HG03457 (cell line): ENCODE data around the gene DENND1A.

Experiments used
- ATAC-seq: cut with Tn5 transposase; IDR thresholded peaks from one replicate; pipeline ENCODE4 v1.9.1; 2021; ENCODE audit warnings: moderate number of reproducible peaks; ENCODE audit not compliant: unreplicated experiment

The DENND1A gene

GRCh38 chr9:123591283-123591682, 338.6 kb downstream of the DENND1A start:
- no peak for ATAC-seq

GRCh38 chr9:123590499-123590898, 339.4 kb downstream of the DENND1A start:
- ATAC-seq: no peak

GRCh38 chr9:123589361-123590239, 340.3 kb downstream of the DENND1A start:
- ATAC-seq: no peak

DNA sequence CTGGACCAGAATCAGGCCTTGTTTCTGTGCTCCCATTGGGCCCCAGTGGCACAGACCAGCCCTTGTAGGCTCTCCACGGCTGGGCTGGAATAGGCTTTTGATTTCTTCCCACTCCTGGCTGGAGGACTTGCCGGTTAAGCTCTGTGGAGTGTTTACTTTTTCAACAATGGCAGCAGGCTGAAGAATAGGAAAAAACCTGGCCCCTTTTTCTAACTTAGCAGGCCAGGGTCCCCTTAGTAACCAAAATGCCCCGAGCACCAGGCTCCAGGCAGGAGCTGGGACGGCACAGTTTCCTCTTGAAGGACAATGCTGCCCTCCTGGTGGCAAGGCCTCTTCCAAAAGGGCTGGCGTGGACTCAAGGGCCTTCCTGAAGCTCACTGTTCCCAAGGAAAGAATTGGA, 343.7 kb downstream of the DENND1A start:
- ATAC-seq: no peak

- no peak for ATAC-seq
These were observed 345.4 kb downstream of the DENND1A start for GRCh38 chr9:123584202-123585176.

DNA sequence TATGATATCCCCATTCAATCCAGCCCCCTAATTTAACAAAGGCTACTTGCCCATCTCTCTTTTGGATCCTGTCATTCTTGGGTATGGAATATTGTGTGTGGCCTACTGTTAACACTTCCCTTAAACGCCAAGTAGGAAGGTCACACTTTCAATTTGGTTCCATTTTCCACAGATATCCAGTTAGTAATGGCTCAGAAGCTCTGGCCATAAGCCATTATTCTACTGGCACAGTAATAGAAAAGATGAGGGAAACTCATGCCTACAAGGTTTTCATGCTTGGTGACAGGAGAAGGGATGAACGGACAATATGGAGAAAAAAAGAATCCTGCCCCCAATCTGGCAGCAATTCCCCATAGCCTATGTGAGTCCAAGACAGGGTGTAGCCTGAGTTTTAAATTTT, 346.3 kb downstream of the DENND1A start:
- no peak for ATAC-seq

DNA sequence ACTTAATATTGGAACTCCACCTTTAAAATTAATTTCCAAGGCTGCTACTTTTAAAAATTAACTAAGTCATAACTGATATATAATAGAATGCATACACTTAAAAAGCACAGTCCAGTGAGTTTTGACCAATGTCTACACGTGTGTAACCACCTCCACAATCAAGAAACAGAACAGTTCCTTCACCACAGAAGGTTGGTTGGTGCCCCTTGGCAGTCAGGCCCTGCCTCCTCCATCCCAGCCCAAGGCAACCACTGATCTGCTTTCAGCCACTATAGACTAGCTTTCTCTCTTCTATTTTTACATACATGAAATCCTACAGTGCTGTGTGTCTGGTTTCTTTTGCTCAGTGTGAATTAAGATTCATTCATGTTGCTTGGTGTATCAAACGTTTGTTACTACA, 358.7 kb downstream of the DENND1A start:
- no peak for ATAC-seq

DNA sequence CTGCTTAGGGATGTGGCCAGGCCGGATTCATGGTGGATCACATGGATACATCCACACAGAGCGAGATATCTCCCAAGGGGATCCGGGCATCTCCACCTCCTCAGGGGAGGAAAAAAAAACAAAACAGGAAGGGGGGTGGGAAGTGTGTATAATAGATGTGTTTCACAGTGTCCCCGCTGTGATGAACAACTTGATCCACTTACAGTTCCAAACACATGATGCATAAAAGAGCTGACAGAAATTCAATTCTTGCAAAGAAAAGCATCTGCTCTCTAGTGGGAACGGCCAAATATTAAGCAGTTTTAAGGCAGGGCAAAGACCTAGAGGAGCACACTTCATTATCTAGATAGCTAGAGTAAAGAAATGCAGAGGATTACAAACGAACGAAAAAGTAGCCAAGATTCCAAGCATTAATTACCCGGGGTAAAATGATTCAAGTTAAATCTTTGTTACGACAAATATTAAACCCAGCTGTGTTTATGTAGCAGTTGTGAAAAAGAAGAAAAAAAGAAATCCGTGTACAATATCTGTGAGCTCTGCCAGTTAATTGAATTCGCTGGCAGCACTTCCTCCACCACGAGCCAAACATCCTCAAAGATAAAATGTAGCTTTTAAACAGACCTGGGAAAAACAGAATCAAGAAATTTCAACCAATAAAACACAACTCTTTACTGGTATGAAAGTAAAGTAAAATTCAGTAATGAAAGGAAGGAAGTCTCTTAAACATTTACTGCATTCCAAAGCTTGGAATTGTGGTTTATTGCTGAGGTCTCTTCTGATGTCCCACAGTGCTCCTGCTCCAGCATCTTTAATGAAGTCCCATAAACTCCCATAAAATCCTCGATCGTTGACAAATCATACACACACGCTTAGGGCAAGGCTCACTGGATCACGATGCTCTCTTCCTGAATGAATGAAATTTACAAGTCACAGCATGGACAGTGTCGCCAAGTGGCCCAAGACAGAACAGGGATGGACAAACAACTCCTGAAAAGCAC, 360.9 kb downstream of the DENND1A start:
- no peak for ATAC-seq

DNA sequence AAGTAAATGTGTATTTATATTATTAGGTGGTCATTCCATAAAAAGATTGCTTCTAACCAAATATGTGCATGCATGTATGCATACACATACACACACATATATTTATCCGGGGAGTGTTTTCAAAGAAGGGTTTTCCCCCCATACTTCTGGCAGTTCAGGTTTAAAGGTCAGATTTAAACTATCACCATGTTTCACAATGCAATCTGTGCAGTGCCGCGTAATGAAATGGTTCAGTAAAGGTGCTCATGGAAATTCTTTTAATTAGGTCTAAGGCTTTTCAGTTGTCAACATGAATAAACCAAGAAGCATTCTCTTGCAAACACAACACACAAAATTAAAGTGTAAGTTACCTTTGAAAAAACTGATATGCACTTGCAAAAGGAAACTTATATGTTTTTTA, 362.9 kb downstream of the DENND1A start:
- ATAC-seq: no peak

DNA sequence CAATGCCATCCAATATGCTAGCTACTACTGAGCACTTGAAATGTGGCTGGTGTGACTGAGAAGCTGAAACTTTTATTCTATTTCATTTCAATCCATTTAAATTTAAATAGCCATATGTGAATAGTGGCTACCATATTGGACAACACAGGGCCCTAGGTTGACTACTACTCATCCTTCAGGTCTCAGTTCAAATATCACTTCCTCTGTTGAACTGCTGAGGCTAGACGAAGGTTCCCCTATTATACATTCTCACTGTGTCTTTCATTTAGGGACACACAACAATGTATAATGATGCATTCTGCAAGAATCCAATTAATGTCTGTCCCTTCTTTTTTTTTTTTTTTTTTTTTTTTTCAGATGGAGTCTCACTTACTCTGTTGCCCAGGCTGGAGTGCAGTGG, 365.3 kb downstream of the DENND1A start:
- ATAC-seq: no peak

GRCh38 chr9:123562844-123563346, 367.0 kb downstream of the DENND1A start:
- ATAC-seq: no peak

DNA sequence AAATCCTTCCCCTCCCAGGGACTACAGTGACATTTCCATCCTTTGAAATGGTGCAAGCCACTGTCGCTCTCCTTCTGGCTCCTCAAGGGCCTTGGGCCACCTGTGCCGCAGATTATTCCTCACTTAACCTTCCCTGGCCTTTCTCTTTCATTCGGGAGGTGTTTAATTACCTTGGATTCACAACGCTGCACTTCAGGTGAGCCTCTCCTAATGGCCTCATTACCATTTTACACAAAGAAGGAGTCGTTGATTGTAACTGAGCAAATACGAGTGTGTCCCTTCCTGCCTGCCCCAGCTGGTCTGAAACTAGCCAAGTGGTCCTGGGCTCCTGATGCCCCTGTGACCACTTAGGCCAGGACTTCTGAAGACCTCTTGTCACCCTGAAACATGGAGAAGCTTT, 368.9 kb downstream of the DENND1A start:
- ATAC-seq: no peak

GRCh38 chr9:123556464-123557435, 373.2 kb downstream of the DENND1A start:
- no peak for ATAC-seq

GRCh38 chr9:123555646-123556045, 374.3 kb downstream of the DENND1A start:
- ATAC-seq: no peak

- no peak for ATAC-seq
These were observed 377.4 kb downstream of the DENND1A start for GRCh38 chr9:123552530-123552929.

DNA sequence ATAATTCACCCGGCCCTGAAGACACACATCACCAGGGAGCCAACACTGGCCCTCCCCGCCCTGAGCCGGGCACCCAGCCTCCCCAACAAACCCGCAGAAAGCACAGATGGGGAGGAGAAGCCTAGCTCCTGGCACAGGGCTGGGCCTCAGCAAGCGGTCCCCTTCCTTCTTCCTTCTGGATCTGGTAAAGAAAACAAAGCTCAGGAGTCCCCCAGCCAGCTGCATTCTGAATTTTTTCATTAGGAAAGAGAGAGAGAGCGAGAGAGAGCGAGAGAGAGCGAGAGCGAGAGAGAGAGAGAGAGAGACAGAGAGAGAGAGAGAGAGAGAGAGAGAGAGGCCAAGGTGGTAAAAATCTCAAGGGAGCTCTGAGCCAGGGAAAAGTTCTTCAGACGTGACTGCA, 378.2 kb downstream of the DENND1A start:
- ATAC-seq: no peak

- ATAC-seq: no peak
These were observed 379.1 kb downstream of the DENND1A start for GRCh38 chr9:123550797-123551196.

DNA sequence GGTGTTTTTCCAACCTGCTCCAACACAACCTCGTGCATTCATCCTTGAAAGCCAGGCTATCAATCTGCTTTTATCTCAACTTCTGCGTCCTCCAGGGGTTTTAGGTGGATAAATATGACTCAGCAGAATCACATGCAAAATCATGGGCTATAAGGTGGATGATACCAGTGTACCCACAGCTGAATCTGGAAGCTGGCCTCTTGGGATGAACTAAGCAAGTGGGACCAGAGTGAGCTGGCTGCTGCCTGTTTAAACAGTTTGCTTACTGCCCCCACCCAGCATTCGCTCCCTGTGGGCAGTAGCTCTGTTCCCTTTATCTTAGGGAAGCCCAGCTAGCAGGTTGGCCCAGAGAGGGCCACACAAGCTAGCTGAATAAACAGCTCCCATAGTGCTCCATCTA, 379.9 kb downstream of the DENND1A start:
- no peak for ATAC-seq
